Mononuclear cell (primary cell): ENCODE measurements around the gene ZNF626. TPM values are rescaled to one million over a fixed set of nuclear protein-coding genes. Genes with fewer than 3 reads are reported as not detected.
"Not testable (repeated sequence)": the region's sequence is repeated elsewhere in the genome, so short reads cannot be mapped to it uniquely, and the experiment has no call there.

Source experiments
- H3K27me3 ChIP-seq: 2 replicates; pipeline ENCODE4 v1.6.0; 2011; ENCODE audit warnings: low read length, control low read depth; ENCODE audit not compliant: insufficient read depth
- H3K4me1 ChIP-seq: 2 replicates; pipeline ENCODE4 v1.5.1; 2011; ENCODE audit warnings: mild to moderate bottlenecking, low read length, control low read depth; ENCODE audit not compliant: insufficient read depth
- H3K4me3 ChIP-seq: 2 replicates; pipeline ENCODE4 v1.5.1; 2011; ENCODE audit warnings: mild to moderate bottlenecking, low read length, moderate library complexity
- H3K9me3 ChIP-seq: 2 replicates; pipeline ENCODE4 v1.5.1; 2011; ENCODE audit warnings: low read depth, mild to moderate bottlenecking, control low read depth, low read length
- total RNA-seq: library from RNA; depleted of rRNA; stranded (reverse); fragments of >200 nt; gene quantifications from one replicate; pipeline ENCODE4 v1.2.3, GENCODE V29; 2012

Gene ZNF626
- 9.7 TPM for total RNA-seq

GRCh38 chr19:20661150-20661819 lies at the start of gene ZNF626:
Gene ZNF626 (minus strand): TSS chr19:20661571. CDS start chr19:20661446, 125 bp downstream.
- peaks cover 11% of the 10 kb centered on the region for H3K4me1 ChIP-seq
- H3K9me3 ChIP-seq = peaks cover 13% of the 10 kb centered on the region
- H3K4me3 ChIP-seq = peak within 1 kb of the TSS; percentile 71
- no peaks in the 10 kb centered on the region for H3K27me3 ChIP-seq

DNA sequence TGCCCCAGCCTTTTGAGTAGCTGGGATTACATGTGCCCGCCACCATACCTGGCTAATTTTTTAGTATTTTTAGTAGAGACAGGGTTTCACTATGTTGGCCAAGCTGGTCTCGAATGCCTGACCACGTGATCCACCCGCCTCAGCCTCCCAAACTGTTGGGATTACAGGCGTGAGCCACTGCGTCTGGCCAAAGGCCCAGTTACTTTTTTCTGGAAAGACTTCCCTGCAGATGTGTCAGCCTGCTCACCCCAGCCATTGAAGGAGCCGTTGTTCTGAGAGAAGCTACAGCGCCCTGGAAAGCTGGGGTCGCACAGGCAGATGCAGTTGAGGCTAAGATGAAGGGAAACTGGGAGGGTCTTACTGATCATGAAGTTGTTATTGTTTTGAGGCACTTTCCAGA lies 7.9 kb upstream of the ZNF626 start:
- H3K4me1 ChIP-seq = no peaks in the 10 kb centered on the region
- no peaks in the 10 kb centered on the region for H3K9me3 ChIP-seq
- H3K4me3 ChIP-seq = no peak overlapping the region
- no peaks in the 10 kb centered on the region for H3K27me3 ChIP-seq

GRCh38 chr19:20667281-20667680 lies 5.9 kb upstream of the ZNF626 start:
- Histone ChIP-seq H3K4me3 (no peak overlapping the region), H3K4me1 (no peaks in the 10 kb centered on the region), H3K27me3 (no peaks in the 10 kb centered on the region), H3K9me3 (no peaks in the 10 kb centered on the region)

DNA sequence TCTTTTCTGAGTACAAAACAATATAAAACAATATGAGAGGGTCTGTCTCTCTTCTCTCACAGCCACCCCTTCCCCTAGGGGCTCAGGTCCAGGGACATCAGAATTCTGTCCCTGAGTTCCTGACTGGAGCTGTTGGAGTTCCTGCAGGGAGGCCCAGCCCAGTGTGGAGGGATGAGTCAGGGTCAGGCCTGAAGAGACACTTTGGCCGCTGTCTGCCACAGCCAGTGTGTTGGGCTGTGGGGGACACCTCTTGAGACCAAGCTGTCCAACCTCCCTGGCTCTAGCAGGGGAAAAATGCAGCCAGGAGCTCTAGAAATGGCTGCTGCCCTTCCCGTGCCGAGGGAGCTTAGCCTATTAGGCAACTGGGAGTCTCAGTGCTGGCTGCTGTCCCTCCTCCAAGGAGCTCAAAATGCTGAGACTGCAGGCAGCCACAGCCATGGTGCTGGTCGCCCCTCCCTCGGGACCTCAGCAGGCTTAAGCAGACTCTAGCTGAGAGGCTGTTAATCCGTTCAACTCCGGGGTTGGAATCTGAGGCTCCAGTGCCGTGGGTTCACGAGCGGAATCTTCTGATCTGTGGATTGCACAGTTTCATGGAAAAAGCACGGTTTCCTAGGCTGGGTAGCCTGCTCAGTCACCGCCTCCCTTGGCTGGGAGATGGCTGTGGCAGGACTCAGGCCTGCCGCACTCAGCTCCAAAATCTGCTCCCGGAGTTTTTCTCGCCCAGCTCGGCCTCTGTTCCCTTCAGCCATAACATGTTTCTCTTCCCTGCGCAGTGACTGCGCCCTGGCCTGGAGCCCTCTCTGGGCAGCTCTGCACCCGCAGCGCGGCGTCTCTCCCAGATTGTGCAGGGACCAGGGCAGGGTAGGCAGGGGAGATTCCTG lies 3.8 kb upstream of the ZNF626 start:
- Histone ChIP-seq H3K9me3 (no peaks in the 10 kb centered on the region), H3K27me3 (no peaks in the 10 kb centered on the region), H3K4me1 (peaks cover 6% of the 10 kb centered on the region), H3K4me3 (no peak overlapping the region)

DNA sequence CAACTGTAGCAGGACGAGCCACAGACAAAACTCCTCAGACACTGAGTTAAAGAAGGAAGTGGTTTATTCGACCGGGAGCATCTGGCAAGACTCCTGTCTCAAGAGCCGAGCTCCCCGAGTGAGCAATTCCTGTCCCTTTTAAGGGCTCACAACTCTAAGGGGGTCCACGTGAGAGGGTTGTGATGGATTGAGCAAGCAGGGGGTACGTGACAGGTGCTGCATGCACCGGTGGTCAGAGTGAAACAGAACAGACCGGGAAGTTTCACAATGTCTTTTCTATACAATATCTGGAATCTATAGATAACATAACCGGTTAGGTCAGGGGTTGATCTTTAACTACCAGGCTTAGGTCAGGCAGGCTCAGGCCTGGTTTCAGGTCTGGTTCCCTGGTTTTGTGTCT lies 3.1 kb upstream of the ZNF626 start:
- not testable (repeated sequence) for H3K9me3 ChIP-seq, H3K4me3 ChIP-seq

DNA sequence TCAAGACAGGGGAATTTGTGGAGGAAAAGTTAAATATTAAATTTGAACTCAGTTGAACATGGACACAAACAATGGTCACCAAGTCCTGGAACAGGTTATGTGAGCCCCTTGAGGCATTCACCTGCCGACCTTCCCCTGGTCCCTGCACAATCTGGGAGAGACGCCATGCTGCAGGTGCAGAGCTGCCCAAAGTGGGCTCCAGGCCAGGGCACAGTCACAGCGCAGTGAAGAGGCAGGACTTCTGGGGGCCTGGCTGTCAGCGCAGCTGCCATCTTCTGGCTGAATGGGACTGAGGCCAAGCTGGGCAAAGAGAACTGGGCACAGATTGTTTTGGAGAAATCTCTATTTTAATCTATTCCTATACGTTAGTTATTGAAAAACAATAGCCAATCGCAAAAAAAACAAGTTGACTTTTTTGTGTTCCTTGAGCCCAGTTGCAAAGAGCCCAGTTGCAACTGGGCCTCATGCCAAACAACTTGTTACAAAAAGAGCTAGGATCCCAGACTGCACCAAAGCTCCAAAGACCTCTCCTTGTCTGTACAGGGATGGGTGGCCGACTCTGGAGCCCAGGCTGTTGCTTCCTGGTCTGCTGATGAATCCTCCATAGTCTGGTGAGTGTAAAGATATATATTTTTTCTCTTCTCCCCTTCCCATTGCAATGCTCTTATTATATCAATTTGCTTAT lies 1.2 kb upstream of the ZNF626 start:
- H3K9me3 ChIP-seq = peaks cover 9% of the 10 kb centered on the region
- H3K4me3 ChIP-seq = no peak overlapping the region
- H3K27me3 ChIP-seq = no peaks in the 10 kb centered on the region
- peaks cover 11% of the 10 kb centered on the region for H3K4me1 ChIP-seq

More for the DNA sequence above, 3.1 kb upstream of the ZNF626 start:
- peaks cover 11% of the 10 kb centered on the region for H3K4me1 ChIP-seq
- H3K27me3 ChIP-seq = not testable (repeated sequence)

DNA sequence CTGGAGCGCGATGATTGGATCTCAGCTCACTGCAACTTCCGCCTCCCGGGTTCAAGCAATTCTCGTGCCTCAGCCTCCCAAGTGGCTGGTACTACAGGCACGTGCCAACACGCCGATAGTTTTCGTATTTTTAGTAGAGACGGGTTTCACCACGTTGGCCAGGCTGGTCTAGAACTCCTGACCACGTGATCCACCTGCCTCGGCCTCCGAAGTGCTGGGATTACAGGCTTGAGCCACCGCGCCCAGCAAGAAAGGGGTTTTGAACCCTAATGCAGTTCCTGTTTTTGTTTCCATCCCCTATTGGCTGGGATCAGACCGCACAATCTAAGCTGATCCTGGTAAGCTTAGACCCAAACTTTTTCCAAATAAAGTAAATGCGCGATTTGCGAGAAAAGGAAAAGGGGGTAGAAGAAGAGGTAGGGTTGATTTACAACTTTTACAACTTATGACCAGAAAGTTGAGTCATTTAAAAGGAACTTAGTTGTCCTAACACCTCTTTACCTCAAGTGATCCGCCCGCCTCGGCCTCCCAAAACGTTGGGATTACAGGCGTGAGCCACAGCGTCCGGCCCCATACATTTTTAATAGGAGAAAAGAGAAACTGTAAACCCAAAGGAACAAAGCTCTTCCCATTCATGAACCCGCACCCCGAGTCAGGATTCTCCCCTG lies 764 bp downstream of the ZNF626 start:
- peaks cover 11% of the 10 kb centered on the region for H3K4me1 ChIP-seq
- peaks cover 18% of the 10 kb centered on the region for H3K9me3 ChIP-seq
- H3K27me3 ChIP-seq = no peaks in the 10 kb centered on the region
- H3K4me3 ChIP-seq = peak overlapping the region; percentile 71

- no peak overlapping the region for H3K4me3 ChIP-seq
- peaks cover 64% of the 10 kb centered on the region for H3K9me3 ChIP-seq
- no peaks in the 10 kb centered on the region for H3K27me3 ChIP-seq
- H3K4me1 ChIP-seq = no peaks in the 10 kb centered on the region
Measured at GRCh38 chr19:20640545-20640944, 20.8 kb downstream of the ZNF626 start.

GRCh38 chr19:20640023-20640422 lies 21.3 kb downstream of the ZNF626 start:
- Histone ChIP-seq H3K27me3 (no peaks in the 10 kb centered on the region), H3K4me1 (no peaks in the 10 kb centered on the region), H3K4me3 (no peak overlapping the region), H3K9me3 (peaks cover 68% of the 10 kb centered on the region)

GRCh38 chr19:20624560-20624959 lies 36.8 kb downstream of the ZNF626 start:
- not testable (repeated sequence) for H3K4me1 ChIP-seq, H3K4me3 ChIP-seq, H3K27me3 ChIP-seq
- H3K9me3 ChIP-seq = peaks cover 67% of the 10 kb centered on the region

- no peak overlapping the region for H3K4me3 ChIP-seq
- no peaks in the 10 kb centered on the region for H3K4me1 ChIP-seq
- peaks cover 24% of the 10 kb centered on the region for H3K9me3 ChIP-seq
- no peaks in the 10 kb centered on the region for H3K27me3 ChIP-seq
Measured at GRCh38 chr19:20616071-20616470, 45.3 kb downstream of the ZNF626 start.

GRCh38 chr19:20614971-20615370 lies 46.4 kb downstream of the ZNF626 start:
- not testable (repeated sequence) for H3K4me3 ChIP-seq, H3K27me3 ChIP-seq, H3K4me1 ChIP-seq
- peaks cover 20% of the 10 kb centered on the region for H3K9me3 ChIP-seq

- H3K4me3 ChIP-seq = no peak overlapping the region
- H3K9me3 ChIP-seq = peaks cover 19% of the 10 kb centered on the region
- H3K27me3 ChIP-seq = no peaks in the 10 kb centered on the region
- H3K4me1 ChIP-seq = no peaks in the 10 kb centered on the region
Measured at GRCh38 chr19:20612711-20613316, 48.6 kb downstream of the ZNF626 start.

- no peaks in the 10 kb centered on the region for H3K27me3 ChIP-seq
- H3K4me1 ChIP-seq = no peaks in the 10 kb centered on the region
- H3K9me3 ChIP-seq = peaks cover 13% of the 10 kb centered on the region
- H3K4me3 ChIP-seq = no peak overlapping the region
Measured at GRCh38 chr19:20611866-20612265, 49.5 kb downstream of the ZNF626 start.
